Measurements from ENCODE around the gene MCF2L2. TPM values are rescaled to one million over a fixed set of nuclear protein-coding genes. Genes with fewer than 3 reads are reported as not detected.
"Not testable (repeated sequence)": the region's sequence is repeated elsewhere in the genome, so short reads cannot be mapped to it uniquely, and the experiment has no call there.

MCF2L2 gene
- polyA plus RNA-seq, 6 donors from 2014 or later = not detected

GRCh38 chr3:183455089-183455488, 26.7 kb upstream of the MCF2L2 start:
- Mint-ChIP-seq H3K4me3 (no peak overlapping the region), H3K27me3 (no peaks in the 10 kb centered on the region), H3K27ac (no peak overlapping the region), H3K9me3 (peaks cover 0 to 2% (median under 1%) of the 10 kb centered on the region in 7 donors), H3K4me1 (no peaks in the 10 kb centered on the region), H3K36me3 (peaks cover 1 to 14% of the 10 kb centered on the region in 2 donors)
- ATAC-seq (ENCODE audit: low read depth in 2 of 2) = no peak
- no peak for DNase-seq

- DNase-seq (no peak), ATAC-seq (ENCODE audit: low read depth in 2 of 2) (no peak)
- Mint-ChIP-seq H3K4me1 (no peaks in the 10 kb centered on the region), H3K36me3 (peaks cover 0 to 14% of the 10 kb centered on the region in 2 donors), H3K4me3 (no peak overlapping the region), H3K27me3 (no peaks in the 10 kb centered on the region), H3K9me3 (no peaks in the 10 kb centered on the region), H3K27ac (peak overlapping the region in 1 of 6 donors; percentile 10)
Observed at GRCh38 chr3:183454064-183454463, 25.6 kb upstream of the MCF2L2 start.

- H3K9me3 Mint-ChIP-seq = peaks cover 0 to 1% (median 0%) of the 10 kb centered on the region in 7 donors
- H3K27ac Mint-ChIP-seq = peak overlapping the region in 1 of 6 donors; percentile 24
- H3K27me3 Mint-ChIP-seq = peaks cover 0 to 12% (median 0%) of the 10 kb centered on the region in 3 donors
- peak overlapping the region in 1 of 8 donors; percentile 15 for H3K4me3 Mint-ChIP-seq
- DNase-seq (no peak), ATAC-seq (ENCODE audit: low read depth in 2 of 2) (no peak)
- H3K4me1 Mint-ChIP-seq = peaks cover 16 to 21% (median 18%) of the 10 kb centered on the region in 3 donors
- H3K36me3 Mint-ChIP-seq = peaks cover 0 to 2% of the 10 kb centered on the region in 2 donors
Observed at GRCh38 chr3:183449791-183450190, 21.4 kb upstream of the MCF2L2 start.

GRCh38 chr3:183449391-183449790, 21.0 kb upstream of the MCF2L2 start:
- Mint-ChIP-seq H3K4me3 (no peak overlapping the region), H3K27ac (no peak overlapping the region), H3K4me1 (peaks cover 16 to 21% (median 18%) of the 10 kb centered on the region in 3 donors), H3K9me3 (peaks cover 0 to 5% (median 2%) of the 10 kb centered on the region in 7 donors), H3K36me3 (no peaks in the 10 kb centered on the region), H3K27me3 (peaks cover 0 to 12% (median 0%) of the 10 kb centered on the region in 3 donors)
- DNase-seq = no peak
- ATAC-seq (ENCODE audit: low read depth in 2 of 2) = no peak

- peak overlapping the region in 7 of 8 donors; percentile 2 to 98 (median 93) for H3K4me3 Mint-ChIP-seq
- no peak for ATAC-seq (ENCODE audit: low read depth in 2 of 2)
- peaks cover 2 to 14% (median 8%) of the 10 kb centered on the region in 7 donors for H3K9me3 Mint-ChIP-seq
- peak overlapping the region in 2 of 6 donors; percentile 27 to 65 for H3K27ac Mint-ChIP-seq
- peaks cover 16 to 21% (median 18%) of the 10 kb centered on the region in 3 donors for H3K4me1 Mint-ChIP-seq
- no peak for DNase-seq
- peaks cover 0 to 15% (median 0%) of the 10 kb centered on the region in 3 donors for H3K27me3 Mint-ChIP-seq
- peaks cover 0 to 4% of the 10 kb centered on the region in 2 donors for H3K36me3 Mint-ChIP-seq
Observed at GRCh38 chr3:183448369-183449128, 20.1 kb upstream of the MCF2L2 start.

GRCh38 chr3:183447206-183448001, 19.0 kb upstream of the MCF2L2 start:
- Mint-ChIP-seq H3K4me3 (peak overlapping the region; percentile 79 to 98 (median 94)), H3K27ac (peak overlapping the region in 4 of 6 donors; percentile 27 to 87 (median 57)), H3K4me1 (peaks cover 18 to 21% (median 19%) of the 10 kb centered on the region in 3 donors), H3K36me3 (peaks cover 0 to 15% of the 10 kb centered on the region in 2 donors), H3K27me3 (peaks cover 0 to 22% (median 2%) of the 10 kb centered on the region in 3 donors), H3K9me3 (peaks cover 8 to 25% (median 17%) of the 10 kb centered on the region in 7 donors)
- DNase-seq (peak; percentile 55), ATAC-seq (ENCODE audit: low read depth in 2 of 2) (peak; percentile 71 to 77)

- no peak for DNase-seq
- peaks cover 0 to 21% of the 10 kb centered on the region in 2 donors for H3K36me3 Mint-ChIP-seq
- peaks cover 18 to 21% (median 19%) of the 10 kb centered on the region in 3 donors for H3K4me1 Mint-ChIP-seq
- peak overlapping the region in 2 of 6 donors; percentile 27 to 69 for H3K27ac Mint-ChIP-seq
- peak overlapping the region; percentile 79 to 98 (median 94) for H3K4me3 Mint-ChIP-seq
- ATAC-seq (ENCODE audit: low read depth in 2 of 2) = no peak
- peaks cover 0 to 23% (median 5%) of the 10 kb centered on the region in 3 donors for H3K27me3 Mint-ChIP-seq
- H3K9me3 Mint-ChIP-seq = peaks cover 10 to 31% (median 17%) of the 10 kb centered on the region in 7 donors
Observed at GRCh38 chr3:183446838-183447205, 18.4 kb upstream of the MCF2L2 start.

- DNase-seq (no peak), ATAC-seq (ENCODE audit: low read depth in 2 of 2) (no peak)
- Mint-ChIP-seq H3K27me3 (peaks cover 0 to 29% (median 5%) of the 10 kb centered on the region in 3 donors), H3K27ac (no peak overlapping the region), H3K9me3 (peaks cover 10 to 42% (median 18%) of the 10 kb centered on the region in 7 donors), H3K4me1 (peaks cover 18 to 21% (median 19%) of the 10 kb centered on the region in 3 donors), H3K4me3 (peak overlapping the region in 1 of 8 donors; percentile 55), H3K36me3 (peaks cover 0 to 22% of the 10 kb centered on the region in 2 donors)
Observed at GRCh38 chr3:183444748-183445147, 16.3 kb upstream of the MCF2L2 start.

GRCh38 chr3:183443395-183444385, 15.3 kb upstream of the MCF2L2 start:
- Mint-ChIP-seq H3K36me3 (peaks cover 0 to 22% of the 10 kb centered on the region in 2 donors), H3K27ac (no peak overlapping the region), H3K27me3 (peaks cover 0 to 25% (median 5%) of the 10 kb centered on the region in 3 donors), H3K4me1 (peaks cover 18 to 19% (median 19%) of the 10 kb centered on the region in 3 donors), H3K9me3 (peaks cover 10 to 42% (median 20%) of the 10 kb centered on the region in 7 donors), H3K4me3 (peak overlapping the region in 3 of 8 donors; percentile 2 to 55 (median 36))
- DNase-seq (no peak), ATAC-seq (ENCODE audit: low read depth in 2 of 2) (no peak)

GRCh38 chr3:183442994-183443393, 14.6 kb upstream of the MCF2L2 start:
- Mint-ChIP-seq H3K9me3 (peaks cover 10 to 42% (median 20%) of the 10 kb centered on the region in 7 donors), H3K36me3 (peaks cover 0 to 22% of the 10 kb centered on the region in 2 donors), H3K4me1 (peaks cover 11 to 14% (median 12%) of the 10 kb centered on the region in 3 donors), H3K27ac (no peak overlapping the region), H3K4me3 (peak overlapping the region in 1 of 8 donors; percentile 2), H3K27me3 (peaks cover 0 to 23% (median 5%) of the 10 kb centered on the region in 3 donors)
- ATAC-seq (ENCODE audit: low read depth in 2 of 2) = no peak
- no peak for DNase-seq

GRCh38 chr3:183440521-183440920, 12.1 kb upstream of the MCF2L2 start:
- H3K9me3 Mint-ChIP-seq = peaks cover 10 to 42% (median 20%) of the 10 kb centered on the region in 7 donors
- H3K27me3 Mint-ChIP-seq = peaks cover 4 to 17% (median 5%) of the 10 kb centered on the region in 3 donors
- H3K4me1 Mint-ChIP-seq; ATAC-seq (ENCODE audit: low read depth in 2 of 2); H3K4me3 Mint-ChIP-seq; H3K27ac Mint-ChIP-seq; DNase-seq: not testable (repeated sequence)
- H3K36me3 Mint-ChIP-seq = peaks cover 0 to 22% of the 10 kb centered on the region in 2 donors

GRCh38 chr3:183439515-183439914, 11.1 kb upstream of the MCF2L2 start:
- H3K4me3 Mint-ChIP-seq = no peak overlapping the region
- H3K27ac Mint-ChIP-seq = no peak overlapping the region
- no peak for ATAC-seq (ENCODE audit: low read depth in 2 of 2)
- peaks cover 5 to 17% (median 14%) of the 10 kb centered on the region in 3 donors for H3K27me3 Mint-ChIP-seq
- DNase-seq = no peak
- H3K36me3 Mint-ChIP-seq = peaks cover 0 to 22% of the 10 kb centered on the region in 2 donors
- H3K4me1 Mint-ChIP-seq = peaks cover 7 to 9% (median 8%) of the 10 kb centered on the region in 3 donors
- H3K9me3 Mint-ChIP-seq = peaks cover 10 to 39% (median 20%) of the 10 kb centered on the region in 7 donors
